ENCODE data around the gene COL25A1.

The COL25A1 gene

DNA sequence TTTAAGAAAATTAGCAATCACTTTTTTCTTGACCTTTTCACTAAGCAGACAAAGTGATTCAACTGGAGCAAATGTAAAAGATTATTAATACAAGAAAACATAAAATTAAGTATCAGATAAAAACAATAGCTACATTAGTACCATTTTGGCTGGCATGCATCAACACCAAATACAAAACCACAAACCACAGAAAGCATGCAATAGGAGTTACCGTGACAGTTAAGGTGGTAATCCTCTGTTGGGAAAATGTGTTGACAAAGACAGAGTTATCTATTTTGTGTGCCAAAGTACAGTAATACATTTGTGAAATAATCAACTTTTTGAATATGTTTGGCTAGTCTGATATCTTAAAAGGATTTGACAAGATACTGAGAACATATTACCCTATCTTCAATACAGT lies 449.8 kb downstream of the COL25A1 start:
- DNase-seq (ENCODE audit: low read depth), result no peak

DNA sequence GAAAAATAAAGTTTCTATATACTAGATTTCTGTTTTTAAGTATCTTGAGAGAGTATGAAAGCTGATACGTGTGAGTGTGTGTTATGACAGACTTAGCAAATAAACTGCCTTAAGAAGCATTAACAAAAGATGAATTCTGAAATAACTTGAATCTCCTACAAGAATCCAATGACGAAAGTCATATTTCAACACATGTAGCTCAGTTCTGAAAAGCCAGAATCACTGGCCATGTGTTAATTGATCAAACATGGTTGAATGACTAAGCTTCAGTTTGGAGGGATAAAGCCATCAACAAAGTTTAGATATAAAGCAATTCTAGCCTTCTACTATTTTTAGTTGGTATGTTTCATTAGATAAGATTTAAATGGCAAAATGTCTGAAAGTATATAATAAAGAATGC lies 451.1 kb downstream of the COL25A1 start:
- no peak for DNase-seq (ENCODE audit: low read depth)

DNA sequence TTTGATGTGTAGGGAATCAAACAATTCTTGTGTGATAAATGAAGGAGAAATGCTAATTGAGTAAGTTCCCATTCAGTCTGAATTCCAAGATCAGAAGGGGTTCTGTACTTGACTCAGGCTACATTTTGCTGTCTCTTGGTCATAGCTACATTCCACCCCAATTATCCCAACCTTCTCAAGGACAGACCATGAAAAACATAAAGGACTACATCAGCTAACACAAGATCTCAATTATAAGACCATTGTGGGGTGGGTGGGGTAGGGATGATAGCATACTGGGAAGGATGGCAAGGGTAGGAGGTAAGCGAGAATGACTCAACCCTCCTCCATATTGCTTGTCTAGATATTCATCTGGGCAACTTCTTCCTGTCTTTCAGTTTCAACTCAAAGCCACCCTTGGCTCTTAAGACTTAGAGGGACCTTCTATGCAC lies 452.2 kb downstream of the COL25A1 start:
- DNase-seq (ENCODE audit: low read depth), result no peak

DNA sequence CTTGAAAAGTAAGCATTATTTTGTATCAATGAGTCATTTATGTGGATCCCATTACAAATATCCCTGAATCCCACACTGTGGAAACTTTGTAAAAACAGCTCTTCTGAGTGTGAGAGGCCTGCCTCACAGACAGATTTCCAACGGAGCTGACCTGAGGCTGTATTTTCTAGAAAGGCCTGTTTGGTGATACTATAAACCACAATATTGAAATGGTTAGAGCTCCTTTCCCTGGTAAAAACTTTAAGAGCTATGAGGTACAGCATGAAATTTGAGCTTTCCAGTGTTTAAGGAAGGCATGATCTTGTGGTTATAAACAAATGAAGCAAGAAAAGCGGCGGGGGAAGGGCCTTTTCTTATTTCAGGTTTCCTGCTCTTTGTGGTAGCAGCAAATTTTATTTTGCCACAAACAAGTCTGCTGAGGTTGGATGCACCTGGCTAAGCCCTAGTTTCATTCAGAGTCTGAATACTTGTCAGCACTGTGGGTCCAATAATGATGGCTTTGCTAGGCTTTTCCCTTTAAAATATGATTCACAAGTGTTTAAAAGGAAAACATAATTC lies 452.8 kb downstream of the COL25A1 start:
- no peak for DNase-seq (ENCODE audit: low read depth)

DNA sequence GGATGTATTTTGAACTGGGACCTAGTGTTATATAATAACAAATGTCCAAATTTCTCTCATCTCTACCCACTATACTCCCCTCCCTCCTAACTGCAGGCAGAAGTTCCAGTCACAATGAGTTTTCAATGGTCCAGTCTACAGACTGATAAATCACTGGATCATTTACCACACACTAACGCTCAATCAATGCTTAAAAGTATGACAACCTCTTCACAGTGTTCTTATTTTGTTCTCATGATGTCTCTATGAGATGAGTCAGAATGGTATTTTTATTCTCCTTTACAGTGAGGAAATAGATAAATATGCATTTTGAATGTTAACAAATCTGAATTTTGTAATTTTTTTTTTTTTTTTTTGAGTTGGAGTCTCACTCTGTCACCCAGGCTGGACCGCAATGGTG lies 455.9 kb downstream of the COL25A1 start:
- DNase-seq (ENCODE audit: low read depth), result no peak

DNA sequence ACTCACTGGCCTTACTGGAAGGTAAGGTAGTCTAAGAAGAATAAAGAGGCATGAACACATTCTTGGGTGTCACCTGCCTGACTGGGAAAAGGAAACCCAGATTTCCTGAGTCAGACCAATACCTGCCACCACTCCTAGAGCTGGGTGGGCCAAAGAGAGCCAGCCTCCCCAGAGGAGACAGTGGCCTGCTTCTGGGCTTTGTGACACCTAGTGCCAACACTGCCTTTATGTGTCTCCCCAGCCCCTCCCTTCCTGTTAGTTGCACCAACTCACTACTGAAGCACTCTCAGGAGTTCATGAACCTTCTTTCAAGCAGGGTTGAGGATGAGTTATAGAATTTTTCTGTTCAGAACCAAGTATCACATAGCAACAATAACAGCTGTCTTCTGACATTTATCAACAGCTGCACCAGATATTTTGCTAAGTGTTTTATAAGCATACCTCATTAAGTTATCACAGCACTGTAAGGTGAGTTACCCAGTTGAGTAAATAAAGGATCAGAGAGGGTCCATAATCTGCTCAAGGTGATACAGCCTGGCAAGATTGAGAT lies 462.0 kb downstream of the COL25A1 start:
- no peak for DNase-seq (ENCODE audit: low read depth)

DNA sequence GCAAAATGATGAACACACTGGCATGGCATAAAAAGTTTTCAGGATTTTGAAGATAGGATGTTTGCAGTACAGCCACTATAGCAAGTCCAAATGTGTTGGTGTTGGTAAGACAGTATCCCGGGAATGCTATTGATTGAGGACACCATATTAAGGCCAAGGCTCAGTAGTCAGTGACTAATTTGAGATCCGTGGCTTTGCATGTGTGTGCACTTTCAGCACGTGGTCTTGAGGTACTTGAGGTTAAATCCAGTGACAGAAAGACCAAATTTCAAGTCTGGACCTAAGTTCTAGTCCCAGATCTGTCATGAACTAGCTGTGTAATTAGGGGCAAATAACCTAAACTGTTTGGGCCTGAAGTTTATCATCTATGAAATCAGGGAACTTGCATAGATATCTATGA lies 463.1 kb downstream of the COL25A1 start:
- no peak for DNase-seq (ENCODE audit: low read depth)

DNA sequence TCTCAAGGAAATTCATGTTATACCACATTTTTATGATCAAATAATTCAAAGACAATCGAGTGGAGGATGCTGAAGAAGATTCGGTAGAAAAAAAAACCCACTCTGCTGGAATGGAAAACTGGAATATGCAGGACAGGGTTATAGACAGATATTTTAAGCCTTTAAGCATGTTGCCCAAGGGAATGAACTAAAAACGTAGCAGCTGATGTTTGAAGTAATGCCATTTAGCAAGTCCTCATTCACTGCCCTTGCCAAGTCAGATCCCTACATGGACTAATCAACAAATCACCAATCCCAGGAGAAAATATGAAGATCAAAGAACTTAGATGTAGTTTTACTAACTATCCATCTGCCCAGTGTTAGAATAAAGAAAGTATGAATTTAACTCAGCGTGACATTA lies 464.0 kb downstream of the COL25A1 start:
- DNase-seq (ENCODE audit: low read depth), result no peak

DNA sequence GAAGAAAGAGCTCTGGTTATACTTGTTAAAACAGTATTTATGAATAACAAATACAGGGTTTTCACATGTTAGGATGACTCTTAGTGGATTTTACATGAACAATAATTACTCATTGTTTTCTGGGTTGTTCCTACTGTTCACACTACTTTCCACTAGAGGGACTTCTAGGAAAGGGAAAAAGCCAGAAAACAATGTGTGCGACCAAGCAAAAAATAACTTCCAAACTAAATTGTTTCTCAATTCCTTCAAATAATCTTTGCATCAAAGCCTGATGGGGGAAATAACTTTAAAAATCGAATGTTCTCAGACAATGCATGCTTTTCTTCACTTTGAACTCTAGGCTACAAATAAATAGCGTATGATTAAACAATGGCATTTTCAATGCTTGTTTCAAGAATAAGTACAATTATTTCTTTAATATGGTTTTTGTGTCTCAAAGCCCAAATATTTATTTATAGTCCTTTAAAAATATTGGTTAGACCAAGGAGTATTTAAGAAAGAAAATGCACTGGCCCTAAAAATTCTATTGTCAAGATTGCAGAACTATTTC lies 467.5 kb downstream of the COL25A1 start:
- DNase-seq (ENCODE audit: low read depth), result no peak

DNA sequence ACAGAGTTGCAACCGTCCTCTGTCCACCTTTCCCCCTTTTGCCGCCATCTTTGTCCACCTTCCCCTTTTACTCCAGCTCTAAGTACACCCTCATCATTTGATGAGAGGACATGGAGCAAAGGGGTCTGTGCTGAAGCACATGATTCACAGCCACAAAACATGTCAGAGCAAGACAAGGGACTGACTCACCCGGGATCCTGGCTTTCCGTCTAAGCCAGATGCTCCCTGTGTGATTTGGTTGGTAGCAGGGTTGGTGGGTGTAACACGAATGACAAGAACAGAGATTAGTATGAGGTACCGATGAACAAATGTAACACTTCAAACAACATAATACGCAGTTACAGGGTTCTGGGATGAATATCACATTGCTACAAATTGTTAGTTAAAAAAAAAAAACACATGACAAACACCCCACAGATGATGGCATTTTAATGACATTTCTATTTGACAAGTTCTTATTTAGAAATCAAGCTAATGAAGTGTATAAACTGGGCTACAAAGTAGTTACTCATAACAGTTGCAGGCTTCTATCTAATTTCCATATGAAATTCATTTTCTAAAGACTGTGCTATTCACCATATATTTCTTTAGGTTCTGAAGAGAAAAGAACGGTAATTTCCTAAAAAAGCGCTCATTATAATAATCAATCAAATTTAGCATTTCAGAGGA lies 468.2 kb downstream of the COL25A1 start:
- no peak for DNase-seq (ENCODE audit: low read depth)

DNA sequence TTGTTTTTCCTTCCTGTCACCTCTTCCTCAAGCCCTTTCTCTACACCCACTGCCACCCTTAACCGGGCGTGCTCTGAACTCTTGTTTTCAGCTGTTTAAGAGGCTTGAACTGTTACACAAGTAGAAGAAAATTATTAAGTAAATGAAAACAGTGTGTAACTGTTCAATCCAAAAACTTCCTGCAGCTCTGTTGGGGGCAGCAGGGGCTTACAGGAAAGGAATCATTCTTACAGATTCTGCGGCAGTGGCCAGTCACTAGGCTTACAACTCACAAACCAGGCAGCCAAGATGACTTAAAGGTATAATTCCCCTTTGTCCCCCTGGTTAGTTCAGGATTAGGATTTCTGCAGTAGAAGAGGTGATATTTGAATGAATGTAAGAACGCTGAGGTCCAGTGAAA lies 469.4 kb downstream of the COL25A1 start:
- DNase-seq (ENCODE audit: low read depth), result no peak

DNA sequence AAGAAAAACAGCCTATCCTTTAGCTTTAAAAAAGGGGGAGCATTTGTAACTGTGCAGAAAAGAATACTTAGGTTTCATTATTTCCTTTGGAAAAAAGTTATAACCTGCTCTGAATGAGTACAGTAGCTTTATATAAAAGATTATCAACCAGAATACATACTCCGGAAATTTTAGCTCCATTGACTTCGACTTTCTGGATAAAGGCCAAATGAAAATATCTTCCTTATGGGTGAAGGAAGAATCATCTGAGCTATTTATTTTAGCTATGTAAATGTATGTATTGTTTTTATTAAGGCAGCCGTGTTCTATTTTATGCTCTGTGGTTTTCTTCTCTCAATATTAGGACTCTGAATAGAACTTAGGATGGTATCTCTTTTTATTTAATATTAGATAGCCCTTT lies 470.6 kb downstream of the COL25A1 start:
- DNase-seq (ENCODE audit: low read depth), result no peak

DNA sequence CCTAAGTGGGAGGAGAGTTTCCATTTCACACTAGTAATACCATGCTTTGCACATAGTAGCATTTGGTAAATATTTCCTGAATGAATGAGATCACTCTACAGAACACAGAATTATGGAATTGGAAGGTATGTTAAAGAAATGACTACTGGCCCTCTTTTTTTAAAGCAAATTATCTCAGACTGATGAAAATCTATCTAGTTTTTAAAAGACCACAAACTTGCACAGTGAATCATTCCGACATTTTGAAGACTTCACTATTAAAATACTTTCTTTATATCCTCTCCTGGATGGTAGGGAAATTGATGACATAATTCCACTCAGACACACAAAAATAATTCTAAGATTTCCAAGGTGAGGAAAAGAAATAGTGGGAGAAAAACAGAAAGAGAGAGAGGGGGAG lies 471.2 kb downstream of the COL25A1 start:
- no peak for DNase-seq (ENCODE audit: low read depth)

DNA sequence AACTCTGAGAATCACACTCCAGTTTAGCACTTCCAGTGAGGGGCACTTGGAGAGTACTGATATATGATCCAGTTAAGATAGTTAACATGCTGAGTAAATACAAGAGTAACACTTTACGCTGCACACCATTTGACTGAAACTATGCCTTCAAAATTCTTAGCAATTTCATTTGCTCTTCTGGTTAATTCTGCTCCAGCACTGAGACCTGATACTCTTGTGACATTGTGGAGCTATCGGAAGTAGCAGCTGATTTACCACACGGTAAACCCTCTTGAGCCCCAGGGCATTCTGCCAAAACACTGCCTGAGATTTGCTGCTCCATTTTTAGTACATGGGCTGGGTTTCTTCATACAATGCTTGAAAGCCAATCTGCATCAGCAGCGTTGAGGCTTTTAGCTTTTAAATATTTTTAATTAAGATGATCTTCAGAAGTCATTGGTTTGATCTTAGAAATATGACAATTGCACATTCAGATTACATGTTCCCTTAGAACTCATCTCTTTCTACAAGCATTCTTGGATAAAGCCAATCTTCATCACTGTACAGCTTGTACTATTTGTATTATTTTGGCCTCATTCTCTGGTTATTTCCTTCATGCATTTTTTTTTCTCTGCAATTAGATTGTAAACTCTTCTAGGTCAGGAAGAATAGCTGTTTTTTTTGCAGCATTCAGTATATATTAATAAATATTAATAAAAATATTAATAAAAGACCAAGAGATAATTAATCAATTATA lies 471.8 kb downstream of the COL25A1 start:
- no peak for DNase-seq (ENCODE audit: low read depth)

DNA sequence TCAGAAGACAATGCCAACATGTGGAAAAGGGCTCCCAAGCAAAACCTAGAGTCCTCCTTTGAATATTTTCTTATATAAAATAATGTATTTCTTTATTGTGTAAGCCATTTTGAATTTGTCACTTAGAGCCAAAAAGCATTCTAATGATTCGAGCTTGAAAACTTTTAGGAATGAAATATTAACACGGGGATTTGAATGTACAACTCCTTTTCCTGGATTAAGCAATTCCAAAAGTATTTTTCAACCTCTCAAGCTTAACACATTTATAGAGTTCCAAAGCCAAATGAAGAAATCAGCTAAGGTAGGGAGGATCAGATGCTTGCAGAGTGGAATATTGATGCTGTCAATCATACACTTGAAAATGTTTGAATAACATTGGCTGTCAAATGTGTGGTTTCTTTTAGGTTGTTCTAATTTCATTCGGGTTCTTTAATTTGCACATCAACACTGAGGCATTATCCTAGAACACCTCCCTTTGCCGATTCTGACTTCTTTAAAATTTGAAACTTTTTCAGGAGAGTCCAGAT lies 472.4 kb downstream of the COL25A1 start:
- no peak for DNase-seq (ENCODE audit: low read depth)

DNA sequence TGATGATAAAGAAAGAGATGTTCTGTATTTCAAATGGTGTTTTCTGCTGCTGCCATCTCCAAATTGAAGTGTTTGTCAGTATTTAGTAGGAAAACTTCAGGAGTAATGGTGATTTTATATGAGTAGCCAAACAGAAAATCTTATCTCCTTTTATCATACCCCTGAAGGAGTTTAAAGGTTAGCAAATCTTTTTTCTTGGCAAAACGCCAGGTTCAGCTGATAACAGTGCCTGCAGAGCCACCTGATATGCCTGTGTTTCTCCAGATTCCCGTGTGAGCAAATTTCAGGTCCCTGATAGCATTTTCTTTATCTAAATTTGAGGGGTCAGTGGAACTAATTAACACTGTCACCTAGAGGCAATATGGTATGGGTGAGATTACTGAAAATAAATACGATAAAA lies 473.8 kb downstream of the COL25A1 start:
- DNase-seq (ENCODE audit: low read depth), result no peak

DNA sequence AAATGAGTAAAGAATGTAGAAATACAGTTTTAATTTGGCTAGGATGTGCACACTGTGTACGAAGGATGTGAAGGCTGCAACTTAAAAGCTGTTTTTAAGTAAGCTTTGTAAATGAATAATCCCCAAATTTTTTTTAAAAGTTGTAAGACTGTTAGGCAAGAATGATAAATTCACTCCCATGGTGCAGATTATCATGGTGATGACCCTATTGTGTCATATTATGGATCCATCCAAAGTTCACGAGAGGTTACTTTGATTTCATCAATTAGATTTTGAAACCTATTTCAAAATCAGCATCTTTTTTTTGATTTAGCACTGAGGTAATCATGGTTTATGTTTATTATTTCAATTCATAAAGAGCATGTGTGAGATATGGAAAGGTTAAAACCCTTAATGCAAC lies 476.7 kb downstream of the COL25A1 start:
- no peak for DNase-seq (ENCODE audit: low read depth)

DNA sequence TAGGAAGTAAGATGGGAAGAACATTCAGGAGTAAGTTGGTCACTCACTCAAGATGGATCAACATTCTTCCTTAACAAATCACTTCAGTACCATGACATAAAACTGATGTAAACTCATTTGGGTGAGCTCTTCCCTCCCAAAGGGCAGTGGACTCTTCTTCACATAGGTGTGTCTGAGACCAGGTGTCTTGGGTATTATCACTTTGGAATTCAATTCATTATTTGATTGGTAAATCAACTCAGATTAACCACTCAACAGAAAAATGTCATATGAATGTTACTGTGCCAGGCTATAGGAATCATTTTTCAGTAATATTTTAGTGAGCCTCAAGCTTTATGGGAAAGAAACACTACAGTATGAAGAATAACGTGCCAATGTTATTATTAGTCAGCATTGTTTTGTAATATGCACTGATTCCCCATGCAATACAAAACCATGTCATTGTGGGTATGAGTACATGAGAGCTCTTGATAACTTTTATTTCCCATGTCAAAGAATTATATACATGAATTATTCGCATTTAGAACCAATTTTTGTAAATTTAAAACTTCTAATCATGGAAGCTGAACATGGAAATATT lies 481.0 kb downstream of the COL25A1 start:
- DNase-seq (ENCODE audit: low read depth), result no peak

DNA sequence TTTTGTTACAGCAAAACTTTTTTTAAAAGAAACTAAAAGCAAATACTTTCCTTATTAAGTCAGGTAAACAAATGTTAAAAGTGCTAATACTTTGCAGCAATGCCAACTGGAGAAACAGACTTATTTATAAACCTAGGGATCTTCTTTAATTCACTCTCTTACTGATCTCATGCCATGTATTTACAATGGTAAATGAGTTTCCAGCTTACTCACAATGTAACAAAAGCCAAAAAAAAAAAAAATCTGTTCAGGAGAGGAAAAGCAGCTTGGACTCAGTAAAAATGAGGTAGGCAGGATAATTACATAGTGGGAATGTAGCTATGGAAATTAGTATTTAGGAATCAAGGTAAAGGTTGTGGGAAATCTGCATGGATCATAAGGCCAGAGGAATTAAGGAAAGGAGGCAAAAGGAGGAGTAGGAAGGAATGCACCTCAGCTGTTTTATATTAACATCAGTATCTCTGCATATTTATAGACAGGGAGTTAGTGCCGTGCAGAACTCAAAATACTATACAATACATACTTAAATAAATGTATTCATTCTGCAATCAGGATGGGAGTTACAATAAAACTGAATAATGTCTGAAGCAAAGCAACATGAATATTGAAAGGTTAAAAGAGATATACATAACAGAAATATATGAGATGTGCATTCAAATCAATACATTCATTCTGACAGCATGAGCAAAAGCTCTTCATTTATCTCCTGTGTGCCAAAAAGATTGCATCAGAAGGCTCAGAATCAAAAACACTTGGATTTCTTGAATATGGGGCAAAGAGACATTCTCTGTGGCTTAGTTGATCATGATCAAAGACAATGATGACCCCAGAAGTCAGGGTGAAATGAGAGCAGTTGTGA lies 481.7 kb downstream of the COL25A1 start:
- no peak for DNase-seq (ENCODE audit: low read depth)

DNA sequence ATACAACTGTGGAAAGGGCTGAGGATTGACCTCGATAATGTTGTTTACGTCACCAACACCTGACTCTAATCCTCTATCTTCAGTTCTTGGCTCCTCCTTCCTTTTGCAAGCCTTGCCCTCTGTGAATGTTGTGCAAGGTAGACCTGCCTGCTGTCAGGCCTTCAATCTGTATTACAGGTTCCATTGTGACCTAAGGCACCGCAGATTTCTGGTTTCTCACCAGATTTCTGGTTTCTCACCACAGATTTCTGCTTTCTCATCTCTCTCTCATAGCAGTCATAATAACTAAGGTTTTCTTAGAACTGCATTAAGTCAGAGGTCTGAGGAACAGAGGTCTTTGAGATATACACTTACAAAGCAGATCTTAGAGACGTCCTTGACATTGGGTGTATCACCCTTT lies 488.1 kb downstream of the COL25A1 start:
- no peak for DNase-seq (ENCODE audit: low read depth)

DNA sequence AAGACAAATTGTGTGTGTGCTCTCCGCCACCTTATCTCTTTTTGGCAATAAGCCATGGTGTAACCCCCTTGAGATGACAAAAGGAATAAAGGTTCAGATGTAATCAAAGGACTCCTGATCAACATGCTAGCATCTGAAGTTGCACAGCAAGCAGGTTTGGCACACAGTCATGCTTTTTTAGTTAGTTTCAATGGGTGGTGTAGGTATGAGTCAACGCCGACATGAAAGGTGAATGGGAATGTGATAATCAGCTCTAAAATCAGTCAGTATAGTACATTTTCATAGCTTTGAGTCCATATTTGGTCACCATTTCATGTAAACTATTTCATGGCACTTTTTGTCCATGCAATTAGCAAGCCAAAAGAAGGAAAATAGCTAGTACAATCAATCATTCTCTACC lies 489.2 kb downstream of the COL25A1 start:
- no peak for DNase-seq (ENCODE audit: low read depth)

Measured in stimulated activated CD8-positive, alpha-beta memory T cell treated with anti-CD3 and anti-CD28 coated beads, Interleukin-7, amount 100 ng/mL, for 24 hours (primary cell).